Measurements from ENCODE around the gene TBX5. TPM values are rescaled to one million over a fixed set of nuclear protein-coding genes. Genes with fewer than 3 reads are reported as not detected.

The TBX5 gene
- total and polyA plus RNA-seq, 2 experiments from 2014 or later, result 0.21 TPM; not detected in 1

- TF ChIP-seq ZNF462 (CRISPR knock-in tag; IDR thresholded peaks at IDR 0.05) (no peak), EZH2 (IDR thresholded peaks at IDR 0.05; ENCODE audit: low read depth, unreplicated experiment) (no peak)
Measured at GRCh38 chr12:114318984-114319383, 87.0 kb downstream of the TBX5 start (continued).

- no peak overlapping the region for H3K4me2 ChIP-seq
- no peak for ATAC-seq
- H3K36me3 Mint-ChIP-seq (ENCODE audit: low read depth), result no peaks in the 10 kb centered on the region
- TF ChIP-seq JUNB (IDR thresholded peaks at IDR 0.05; ENCODE audit: unreplicated experiment), result no peak
- TF ChIP-seq ZNF114 (CRISPR knock-in tag; IDR thresholded peaks at IDR 0.05), result no peak
- no peak for TF ChIP-seq ZNF462 (CRISPR knock-in tag; IDR thresholded peaks at IDR 0.05)
- TF ChIP-seq, protein P1, sequence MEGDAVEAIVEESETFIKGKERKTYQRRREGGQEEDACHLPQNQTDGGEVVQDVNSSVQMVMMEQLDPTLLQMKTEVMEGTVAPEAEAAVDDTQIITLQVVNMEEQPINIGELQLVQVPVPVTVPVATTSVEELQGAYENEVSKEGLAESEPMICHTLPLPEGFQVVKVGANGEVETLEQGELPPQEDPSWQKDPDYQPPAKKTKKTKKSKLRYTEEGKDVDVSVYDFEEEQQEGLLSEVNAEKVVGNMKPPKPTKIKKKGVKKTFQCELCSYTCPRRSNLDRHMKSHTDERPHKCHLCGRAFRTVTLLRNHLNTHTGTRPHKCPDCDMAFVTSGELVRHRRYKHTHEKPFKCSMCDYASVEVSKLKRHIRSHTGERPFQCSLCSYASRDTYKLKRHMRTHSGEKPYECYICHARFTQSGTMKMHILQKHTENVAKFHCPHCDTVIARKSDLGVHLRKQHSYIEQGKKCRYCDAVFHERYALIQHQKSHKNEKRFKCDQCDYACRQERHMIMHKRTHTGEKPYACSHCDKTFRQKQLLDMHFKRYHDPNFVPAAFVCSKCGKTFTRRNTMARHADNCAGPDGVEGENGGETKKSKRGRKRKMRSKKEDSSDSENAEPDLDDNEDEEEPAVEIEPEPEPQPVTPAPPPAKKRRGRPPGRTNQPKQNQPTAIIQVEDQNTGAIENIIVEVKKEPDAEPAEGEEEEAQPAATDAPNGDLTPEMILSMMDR (conservative IDR thresholded peaks at IDR 0.05; ENCODE audit: low read depth in 2 of 2), result no peak
- no peak for TF ChIP-seq EZH2phosphoT487 (IDR thresholded peaks at IDR 0.05; ENCODE audit: unreplicated experiment)
- no peak for TF ChIP-seq CREB1 (CRISPR knock-in tag; IDR thresholded peaks at IDR 0.05; ENCODE audit: low read depth)
- TF ChIP-seq POLR2AphosphoS5 (IDR thresholded peaks at IDR 0.05; ENCODE audit: low read depth), result no peak
Measured at GRCh38 chr12:114316076-114316475, 89.9 kb downstream of the TBX5 start.

More at GRCh38 chr12:114316076-114316475, 89.9 kb downstream of the TBX5 start:
- DNase-seq (ENCODE audit: low spot score), result peak; percentile 15
- H2AFZ ChIP-seq, result peak overlapping the region; percentile 59; the same call in 1 of the 2 replicates
- Mint-ChIP-seq H3K4me3 (no peak overlapping the region), H3K4me1 (peaks cover 7% of the 10 kb centered on the region), H3K27ac (no peak overlapping the region), H3K27me3 (ENCODE audit: insufficient read depth, low read depth, poor library complexity) (no peaks in the 10 kb centered on the region), H3K9me3 (no peaks in the 10 kb centered on the region)
- H3K9me2 ChIP-seq (ENCODE audit: insufficient read depth), result peaks cover 10% of the 10 kb centered on the region
- H3K4me3 ChIP-seq, result no peak overlapping the region
- H3F3A ChIP-seq (replicated peaks; ENCODE audit: low read depth), result no peaks in the 10 kb centered on the region
- no peak overlapping the region for H3K27ac ChIP-seq (ENCODE audit: low read depth)
- H4K20me1 ChIP-seq (replicated peaks; ENCODE audit: insufficient read depth), result no peaks in the 10 kb centered on the region
- H3K36me3 ChIP-seq (ENCODE audit: insufficient read depth), result no peaks in the 10 kb centered on the region
- no peaks in the 10 kb centered on the region for H3K79me2 ChIP-seq (replicated peaks; ENCODE audit: insufficient read depth)
- no peaks in the 10 kb centered on the region for H3K27me3 ChIP-seq (ENCODE audit: insufficient read depth)
- peaks cover 5% of the 10 kb centered on the region for H3K4me1 ChIP-seq (ENCODE audit: insufficient read depth)
